ENCODE measurements around the gene PPP6R2.

DNA sequence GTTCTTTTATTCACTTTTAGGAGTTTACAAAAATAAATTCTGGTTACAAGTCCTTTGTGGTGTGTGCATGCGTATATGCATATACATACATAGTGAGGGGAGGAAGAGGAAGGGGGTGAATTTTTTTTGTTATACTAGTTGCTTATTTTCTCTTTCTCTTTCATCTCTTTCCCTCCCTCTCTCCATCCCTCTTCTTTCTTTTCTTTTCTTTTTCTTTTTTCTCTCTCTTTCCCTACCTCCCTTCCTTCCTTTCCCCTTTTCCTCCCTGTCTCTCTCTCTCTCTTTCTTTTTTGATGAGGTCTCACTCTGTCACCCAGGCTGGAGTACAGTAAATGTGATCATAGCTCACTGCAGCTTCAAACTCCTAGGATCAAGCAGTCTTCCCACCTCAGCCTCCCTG lies 14.1 kb downstream of the PPP6R2 start:
- TF ChIP-seq JUN (CRISPR knock-in tag; IDR thresholded peaks at IDR 0.05) (no peak), NFE2L1 (CRISPR knock-in tag; IDR thresholded peaks at IDR 0.05) (no peak), KAT7 (CRISPR knock-in tag; IDR thresholded peaks at IDR 0.05; ENCODE audit: borderline replicate concordance) (no peak), ZNF121 (CRISPR knock-in tag; IDR thresholded peaks at IDR 0.05) (no peak), ZBTB21 (CRISPR knock-in tag; IDR thresholded peaks at IDR 0.05; ENCODE audit: borderline replicate concordance) (no peak), ATF1 (CRISPR knock-in tag; IDR thresholded peaks at IDR 0.05) (no peak)
- TF ChIP-seq, protein P1, sequence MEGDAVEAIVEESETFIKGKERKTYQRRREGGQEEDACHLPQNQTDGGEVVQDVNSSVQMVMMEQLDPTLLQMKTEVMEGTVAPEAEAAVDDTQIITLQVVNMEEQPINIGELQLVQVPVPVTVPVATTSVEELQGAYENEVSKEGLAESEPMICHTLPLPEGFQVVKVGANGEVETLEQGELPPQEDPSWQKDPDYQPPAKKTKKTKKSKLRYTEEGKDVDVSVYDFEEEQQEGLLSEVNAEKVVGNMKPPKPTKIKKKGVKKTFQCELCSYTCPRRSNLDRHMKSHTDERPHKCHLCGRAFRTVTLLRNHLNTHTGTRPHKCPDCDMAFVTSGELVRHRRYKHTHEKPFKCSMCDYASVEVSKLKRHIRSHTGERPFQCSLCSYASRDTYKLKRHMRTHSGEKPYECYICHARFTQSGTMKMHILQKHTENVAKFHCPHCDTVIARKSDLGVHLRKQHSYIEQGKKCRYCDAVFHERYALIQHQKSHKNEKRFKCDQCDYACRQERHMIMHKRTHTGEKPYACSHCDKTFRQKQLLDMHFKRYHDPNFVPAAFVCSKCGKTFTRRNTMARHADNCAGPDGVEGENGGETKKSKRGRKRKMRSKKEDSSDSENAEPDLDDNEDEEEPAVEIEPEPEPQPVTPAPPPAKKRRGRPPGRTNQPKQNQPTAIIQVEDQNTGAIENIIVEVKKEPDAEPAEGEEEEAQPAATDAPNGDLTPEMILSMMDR (IDR thresholded peaks at IDR 0.05) = no peak
- TF ChIP-seq, protein P2, sequence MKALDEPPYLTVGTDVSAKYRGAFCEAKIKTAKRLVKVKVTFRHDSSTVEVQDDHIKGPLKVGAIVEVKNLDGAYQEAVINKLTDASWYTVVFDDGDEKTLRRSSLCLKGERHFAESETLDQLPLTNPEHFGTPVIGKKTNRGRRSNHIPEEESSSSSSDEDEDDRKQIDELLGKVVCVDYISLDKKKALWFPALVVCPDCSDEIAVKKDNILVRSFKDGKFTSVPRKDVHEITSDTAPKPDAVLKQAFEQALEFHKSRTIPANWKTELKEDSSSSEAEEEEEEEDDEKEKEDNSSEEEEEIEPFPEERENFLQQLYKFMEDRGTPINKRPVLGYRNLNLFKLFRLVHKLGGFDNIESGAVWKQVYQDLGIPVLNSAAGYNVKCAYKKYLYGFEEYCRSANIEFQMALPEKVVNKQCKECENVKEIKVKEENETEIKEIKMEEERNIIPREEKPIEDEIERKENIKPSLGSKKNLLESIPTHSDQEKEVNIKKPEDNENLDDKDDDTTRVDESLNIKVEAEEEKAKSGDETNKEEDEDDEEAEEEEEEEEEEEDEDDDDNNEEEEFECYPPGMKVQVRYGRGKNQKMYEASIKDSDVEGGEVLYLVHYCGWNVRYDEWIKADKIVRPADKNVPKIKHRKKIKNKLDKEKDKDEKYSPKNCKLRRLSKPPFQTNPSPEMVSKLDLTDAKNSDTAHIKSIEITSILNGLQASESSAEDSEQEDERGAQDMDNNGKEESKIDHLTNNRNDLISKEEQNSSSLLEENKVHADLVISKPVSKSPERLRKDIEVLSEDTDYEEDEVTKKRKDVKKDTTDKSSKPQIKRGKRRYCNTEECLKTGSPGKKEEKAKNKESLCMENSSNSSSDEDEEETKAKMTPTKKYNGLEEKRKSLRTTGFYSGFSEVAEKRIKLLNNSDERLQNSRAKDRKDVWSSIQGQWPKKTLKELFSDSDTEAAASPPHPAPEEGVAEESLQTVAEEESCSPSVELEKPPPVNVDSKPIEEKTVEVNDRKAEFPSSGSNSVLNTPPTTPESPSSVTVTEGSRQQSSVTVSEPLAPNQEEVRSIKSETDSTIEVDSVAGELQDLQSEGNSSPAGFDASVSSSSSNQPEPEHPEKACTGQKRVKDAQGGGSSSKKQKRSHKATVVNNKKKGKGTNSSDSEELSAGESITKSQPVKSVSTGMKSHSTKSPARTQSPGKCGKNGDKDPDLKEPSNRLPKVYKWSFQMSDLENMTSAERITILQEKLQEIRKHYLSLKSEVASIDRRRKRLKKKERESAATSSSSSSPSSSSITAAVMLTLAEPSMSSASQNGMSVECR (CRISPR knock-in tag; IDR thresholded peaks at IDR 0.05; ENCODE audit: borderline replicate concordance) = no peak
- TF ChIP-seq, protein P3, sequence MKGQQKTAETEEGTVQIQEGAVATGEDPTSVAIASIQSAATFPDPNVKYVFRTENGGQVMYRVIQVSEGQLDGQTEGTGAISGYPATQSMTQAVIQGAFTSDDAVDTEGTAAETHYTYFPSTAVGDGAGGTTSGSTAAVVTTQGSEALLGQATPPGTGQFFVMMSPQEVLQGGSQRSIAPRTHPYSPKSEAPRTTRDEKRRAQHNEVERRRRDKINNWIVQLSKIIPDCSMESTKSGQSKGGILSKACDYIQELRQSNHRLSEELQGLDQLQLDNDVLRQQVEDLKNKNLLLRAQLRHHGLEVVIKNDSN (CRISPR knock-in tag; IDR thresholded peaks at IDR 0.05) = no peak
- TF ChIP-seq, protein P4, sequence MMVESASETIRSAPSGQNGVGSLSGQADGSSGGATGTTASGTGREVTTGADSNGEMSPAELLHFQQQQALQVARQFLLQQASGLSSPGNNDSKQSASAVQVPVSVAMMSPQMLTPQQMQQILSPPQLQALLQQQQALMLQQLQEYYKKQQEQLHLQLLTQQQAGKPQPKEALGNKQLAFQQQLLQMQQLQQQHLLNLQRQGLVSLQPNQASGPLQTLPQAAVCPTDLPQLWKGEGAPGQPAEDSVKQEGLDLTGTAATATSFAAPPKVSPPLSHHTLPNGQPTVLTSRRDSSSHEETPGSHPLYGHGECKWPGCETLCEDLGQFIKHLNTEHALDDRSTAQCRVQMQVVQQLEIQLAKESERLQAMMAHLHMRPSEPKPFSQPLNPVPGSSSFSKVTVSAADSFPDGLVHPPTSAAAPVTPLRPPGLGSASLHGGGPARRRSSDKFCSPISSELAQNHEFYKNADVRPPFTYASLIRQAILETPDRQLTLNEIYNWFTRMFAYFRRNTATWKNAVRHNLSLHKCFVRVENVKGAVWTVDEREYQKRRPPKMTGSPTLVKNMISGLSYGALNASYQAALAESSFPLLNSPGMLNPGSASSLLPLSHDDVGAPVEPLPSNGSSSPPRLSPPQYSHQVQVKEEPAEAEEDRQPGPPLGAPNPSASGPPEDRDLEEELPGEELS (CRISPR knock-in tag; IDR thresholded peaks at IDR 0.05) = no peak
- TF ChIP-seq, protein P5, sequence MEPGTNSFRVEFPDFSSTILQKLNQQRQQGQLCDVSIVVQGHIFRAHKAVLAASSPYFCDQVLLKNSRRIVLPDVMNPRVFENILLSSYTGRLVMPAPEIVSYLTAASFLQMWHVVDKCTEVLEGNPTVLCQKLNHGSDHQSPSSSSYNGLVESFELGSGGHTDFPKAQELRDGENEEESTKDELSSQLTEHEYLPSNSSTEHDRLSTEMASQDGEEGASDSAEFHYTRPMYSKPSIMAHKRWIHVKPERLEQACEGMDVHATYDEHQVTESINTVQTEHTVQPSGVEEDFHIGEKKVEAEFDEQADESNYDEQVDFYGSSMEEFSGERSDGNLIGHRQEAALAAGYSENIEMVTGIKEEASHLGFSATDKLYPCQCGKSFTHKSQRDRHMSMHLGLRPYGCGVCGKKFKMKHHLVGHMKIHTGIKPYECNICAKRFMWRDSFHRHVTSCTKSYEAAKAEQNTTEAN (CRISPR knock-in tag; IDR thresholded peaks at IDR 0.05) = no peak
